Esophagus muscularis mucosa (tissue), 3 donors: ENCODE results near the gene NOX4.

Experiments used
- POLR2A ChIP-seq: fragments of 450-650 bp; IDR thresholded peaks from one replicate; pipeline ENCODE4 v1.6.1; 2017; ENCODE audit warnings: antibody characterized with exemption, moderate library complexity, mild to moderate bottlenecking, low read depth
- POLR2AphosphoS5 ChIP-seq, 2 donors: sonication (generic); formaldehyde crosslinking; IDR thresholded peaks; one replicate each; pipeline ENCODE4 v1.6.1; 2017; ENCODE audit warnings: antibody characterized with exemption in 2 of 2
- TF ChIP-seq, protein P1 (sequence below), 3 experiments: fragments of 200-600 bp in 2 of 3; fragments of 450-650 bp in 1 of 3; sonication (generic) in 2 of 3; IDR thresholded peaks; one replicate each; pipeline ENCODE4 v1.5.1; 2017 to 2019; ENCODE audit warnings: antibody characterized with exemption in 3 of 3, mild to moderate bottlenecking in 2 of 3, moderate library complexity in 1 of 3

DNA sequence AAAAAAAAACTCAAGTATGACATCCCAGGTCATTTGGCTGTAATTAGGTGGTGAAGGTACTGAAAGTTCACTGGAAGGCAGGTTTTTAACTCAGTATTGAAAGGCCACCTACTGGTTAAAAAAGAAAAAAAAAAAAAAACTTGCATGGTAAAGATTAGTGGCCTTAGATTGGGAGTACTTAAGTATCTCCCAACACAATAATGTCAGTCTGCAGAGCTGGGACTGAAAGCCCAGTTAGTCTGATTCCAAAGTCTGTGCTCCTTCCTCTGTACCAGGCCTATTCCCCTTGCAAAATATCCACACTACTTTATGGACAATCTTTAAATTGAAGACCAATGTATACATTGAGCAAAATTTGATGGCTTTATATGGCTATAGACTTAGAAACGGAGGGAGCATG, 85.5 kb downstream of the NOX4 start:
- TF ChIP-seq, protein P1, sequence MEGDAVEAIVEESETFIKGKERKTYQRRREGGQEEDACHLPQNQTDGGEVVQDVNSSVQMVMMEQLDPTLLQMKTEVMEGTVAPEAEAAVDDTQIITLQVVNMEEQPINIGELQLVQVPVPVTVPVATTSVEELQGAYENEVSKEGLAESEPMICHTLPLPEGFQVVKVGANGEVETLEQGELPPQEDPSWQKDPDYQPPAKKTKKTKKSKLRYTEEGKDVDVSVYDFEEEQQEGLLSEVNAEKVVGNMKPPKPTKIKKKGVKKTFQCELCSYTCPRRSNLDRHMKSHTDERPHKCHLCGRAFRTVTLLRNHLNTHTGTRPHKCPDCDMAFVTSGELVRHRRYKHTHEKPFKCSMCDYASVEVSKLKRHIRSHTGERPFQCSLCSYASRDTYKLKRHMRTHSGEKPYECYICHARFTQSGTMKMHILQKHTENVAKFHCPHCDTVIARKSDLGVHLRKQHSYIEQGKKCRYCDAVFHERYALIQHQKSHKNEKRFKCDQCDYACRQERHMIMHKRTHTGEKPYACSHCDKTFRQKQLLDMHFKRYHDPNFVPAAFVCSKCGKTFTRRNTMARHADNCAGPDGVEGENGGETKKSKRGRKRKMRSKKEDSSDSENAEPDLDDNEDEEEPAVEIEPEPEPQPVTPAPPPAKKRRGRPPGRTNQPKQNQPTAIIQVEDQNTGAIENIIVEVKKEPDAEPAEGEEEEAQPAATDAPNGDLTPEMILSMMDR (IDR thresholded peaks at IDR 0.05) = no peak
- TF ChIP-seq POLR2A (no peak), POLR2AphosphoS5 (IDR thresholded peaks at IDR 0.05) (no peak)
